Prostate gland (tissue), 2 donors: ENCODE measurements around the gene MPC1.

Source experiments
- POLR2A ChIP-seq: fragments of 450-650 bp; IDR thresholded peaks from one replicate; pipeline ENCODE4 v1.6.1; 2016; ENCODE audit warnings: antibody characterized with exemption, mild to moderate bottlenecking
- POLR2AphosphoS5 ChIP-seq: sonication (generic); formaldehyde crosslinking; IDR thresholded peaks from one replicate; pipeline ENCODE4 v1.6.1; 2017; ENCODE audit warnings: antibody characterized with exemption
- TF ChIP-seq, protein P1 (sequence below), 4 experiments: fragments of 200-600 bp in 2 of 4; fragments of 450-650 bp in 2 of 4; sonication (generic) in 2 of 4; IDR thresholded peaks; 1 replicate in 3 of 4; 2 replicates in 1 of 4; pipeline ENCODE4 v1.5.1; 2016 to 2019; ENCODE audit warnings: antibody characterized with exemption in 4 of 4, mild to moderate bottlenecking in 2 of 4, moderate library complexity in 2 of 4

- TF ChIP-seq, protein P1, sequence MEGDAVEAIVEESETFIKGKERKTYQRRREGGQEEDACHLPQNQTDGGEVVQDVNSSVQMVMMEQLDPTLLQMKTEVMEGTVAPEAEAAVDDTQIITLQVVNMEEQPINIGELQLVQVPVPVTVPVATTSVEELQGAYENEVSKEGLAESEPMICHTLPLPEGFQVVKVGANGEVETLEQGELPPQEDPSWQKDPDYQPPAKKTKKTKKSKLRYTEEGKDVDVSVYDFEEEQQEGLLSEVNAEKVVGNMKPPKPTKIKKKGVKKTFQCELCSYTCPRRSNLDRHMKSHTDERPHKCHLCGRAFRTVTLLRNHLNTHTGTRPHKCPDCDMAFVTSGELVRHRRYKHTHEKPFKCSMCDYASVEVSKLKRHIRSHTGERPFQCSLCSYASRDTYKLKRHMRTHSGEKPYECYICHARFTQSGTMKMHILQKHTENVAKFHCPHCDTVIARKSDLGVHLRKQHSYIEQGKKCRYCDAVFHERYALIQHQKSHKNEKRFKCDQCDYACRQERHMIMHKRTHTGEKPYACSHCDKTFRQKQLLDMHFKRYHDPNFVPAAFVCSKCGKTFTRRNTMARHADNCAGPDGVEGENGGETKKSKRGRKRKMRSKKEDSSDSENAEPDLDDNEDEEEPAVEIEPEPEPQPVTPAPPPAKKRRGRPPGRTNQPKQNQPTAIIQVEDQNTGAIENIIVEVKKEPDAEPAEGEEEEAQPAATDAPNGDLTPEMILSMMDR (IDR thresholded peaks at IDR 0.05): no peak
- TF ChIP-seq POLR2AphosphoS5 (no peak), POLR2A (no peak)
Measured at GRCh38 chr6:166413491-166413951, 30.8 kb upstream of the MPC1 start.
